ENCODE data around the gene FDCSP.

FDCSP gene

DNA sequence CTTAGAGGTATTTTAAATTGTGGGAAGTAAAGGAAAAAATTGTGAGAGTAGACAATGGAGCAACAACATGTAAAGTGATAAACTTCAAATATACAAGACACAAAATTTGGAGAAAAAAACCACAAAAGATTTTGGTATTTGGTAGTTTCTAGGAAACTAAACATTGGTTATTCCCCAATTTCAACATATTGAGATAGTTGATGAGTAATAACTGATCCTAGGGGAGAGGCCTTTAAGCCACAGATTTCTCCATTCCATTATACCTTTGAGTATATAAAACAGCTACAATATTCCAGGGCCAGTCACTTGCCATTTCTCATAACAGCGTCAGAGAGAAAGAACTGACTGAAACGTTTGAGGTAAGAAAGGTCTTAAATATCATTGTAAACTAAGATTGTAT, at the start of gene FDCSP:
Gene FDCSP (plus strand): TSS at position 301 of the 400 bp plus-strand sequence. CDS start 5,071 bp downstream, outside the sequence.
- no peak for DNase-seq (ENCODE audit: low spot score)
- Mint-ChIP-seq H3K4me3 (no peak within 1 kb of the TSS), H3K27me3 (ENCODE audit: low read depth) (no peaks in the 10 kb centered on the region), H3K27ac (no peak within 1 kb of the TSS), H3K4me1 (ENCODE audit: low read depth) (no peaks in the 10 kb centered on the region), H3K36me3 (ENCODE audit: low read depth) (no peaks in the 10 kb centered on the region), H3K9me3 (no peaks in the 10 kb centered on the region)

DNA sequence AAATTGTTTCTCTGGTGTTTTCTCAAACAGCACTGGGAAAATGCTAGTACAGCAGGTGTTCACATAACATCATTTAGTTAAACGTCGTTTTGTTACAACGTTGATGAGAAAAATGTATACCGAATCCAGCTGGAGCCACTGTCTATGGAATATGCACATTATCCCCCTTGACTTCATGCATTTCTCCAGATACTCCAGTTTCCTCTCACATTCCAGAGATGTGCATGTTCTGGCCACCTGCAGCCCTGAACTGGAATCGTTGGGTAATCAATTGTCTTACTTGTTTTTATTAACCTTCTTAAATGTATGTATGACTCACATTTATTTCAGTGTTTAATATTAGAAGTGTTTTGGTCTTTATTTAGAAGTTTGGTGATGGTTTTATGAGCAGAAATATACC, 48.8 kb upstream of the FDCSP start:
- H3K4me1 Mint-ChIP-seq (ENCODE audit: low read depth), result no peaks in the 10 kb centered on the region
- H3K27ac Mint-ChIP-seq, result no peak overlapping the region
- no peak for DNase-seq (ENCODE audit: low spot score)
- no peaks in the 10 kb centered on the region for H3K27me3 Mint-ChIP-seq (ENCODE audit: low read depth)
- no peaks in the 10 kb centered on the region for H3K9me3 Mint-ChIP-seq
- no peak overlapping the region for H3K4me3 Mint-ChIP-seq
- H3K36me3 Mint-ChIP-seq (ENCODE audit: low read depth), result no peaks in the 10 kb centered on the region

DNA sequence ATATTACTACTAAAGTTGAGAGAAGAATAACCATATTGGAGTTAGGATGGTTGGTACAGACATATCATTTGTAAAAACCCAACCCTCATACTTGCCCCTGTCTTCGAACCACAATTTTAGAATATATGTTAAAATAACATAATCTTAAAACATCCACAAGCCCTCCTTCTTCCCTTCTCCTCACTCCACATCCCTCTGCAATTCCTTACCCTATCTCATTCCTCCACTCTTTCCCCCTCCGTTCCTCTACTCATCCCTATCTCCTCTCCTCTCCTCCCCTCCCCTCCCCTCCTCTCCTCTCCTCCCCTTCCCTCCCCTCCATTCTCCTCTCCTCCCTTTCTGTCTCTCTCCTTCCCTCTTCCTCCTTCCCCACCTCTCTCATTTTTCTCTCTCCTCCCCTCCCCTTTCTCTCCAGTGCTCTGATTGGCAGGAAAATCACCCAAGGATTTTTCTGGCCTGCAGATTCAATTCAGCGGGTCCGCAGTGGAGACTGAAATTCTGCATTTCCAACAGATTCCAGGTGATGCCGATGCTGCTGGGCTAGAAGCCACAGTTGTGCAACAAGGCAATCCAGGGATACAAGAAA, 47.8 kb upstream of the FDCSP start:
- no peak overlapping the region for H3K27ac Mint-ChIP-seq
- no peaks in the 10 kb centered on the region for H3K9me3 Mint-ChIP-seq

DNA sequence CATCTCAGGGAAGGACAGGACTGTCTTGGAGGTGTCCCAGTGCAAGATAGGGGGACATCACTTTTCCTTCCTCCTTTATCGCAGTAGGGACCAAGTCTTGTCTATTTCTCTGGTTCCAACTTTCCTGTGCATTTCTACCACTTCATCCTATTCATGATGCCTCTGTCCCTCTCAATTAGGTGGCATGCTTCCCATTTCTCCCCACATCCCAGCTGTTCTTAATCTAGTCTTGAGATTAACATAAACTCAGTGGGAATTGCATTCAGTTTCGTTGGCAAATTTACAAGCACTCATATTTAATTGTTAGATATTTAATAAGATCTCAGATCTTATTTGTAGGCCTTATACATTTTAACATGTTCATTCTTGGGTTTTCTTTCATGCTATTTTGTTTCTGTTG, 46.1 kb upstream of the FDCSP start:
- Mint-ChIP-seq H3K4me1 (ENCODE audit: low read depth) (no peaks in the 10 kb centered on the region), H3K4me3 (no peak overlapping the region), H3K36me3 (ENCODE audit: low read depth) (no peaks in the 10 kb centered on the region), H3K27ac (no peak overlapping the region), H3K9me3 (no peaks in the 10 kb centered on the region), H3K27me3 (ENCODE audit: low read depth) (no peaks in the 10 kb centered on the region)
- DNase-seq (ENCODE audit: low spot score), result no peak

More for the DNA sequence above, 47.8 kb upstream of the FDCSP start:
- Mint-ChIP-seq H3K4me1 (ENCODE audit: low read depth) (no peaks in the 10 kb centered on the region), H3K36me3 (ENCODE audit: low read depth) (no peaks in the 10 kb centered on the region), H3K27me3 (ENCODE audit: low read depth) (no peaks in the 10 kb centered on the region), H3K4me3 (no peak overlapping the region)
- no peak for DNase-seq (ENCODE audit: low spot score)

DNA sequence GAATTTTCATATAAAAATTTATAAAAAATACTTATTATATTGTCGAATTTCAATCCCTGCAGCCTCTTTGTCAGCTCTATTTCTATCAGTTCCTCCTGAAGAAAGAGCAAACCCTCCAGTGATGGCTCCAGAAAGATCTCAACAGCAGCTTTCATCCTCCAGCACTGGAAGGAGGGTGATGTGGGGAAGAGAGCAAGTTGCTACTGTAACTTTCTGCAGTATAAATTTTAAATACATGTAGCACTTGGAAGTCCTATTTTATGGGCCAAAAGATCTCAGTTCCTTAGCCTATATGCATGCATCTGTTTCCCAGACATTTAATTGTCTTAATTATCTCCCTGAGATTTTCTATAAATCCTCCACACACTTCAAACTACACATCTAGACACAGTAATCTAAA, 44.1 kb upstream of the FDCSP start:
- no peak overlapping the region for H3K4me3 Mint-ChIP-seq
- no peak overlapping the region for H3K27ac Mint-ChIP-seq
- no peaks in the 10 kb centered on the region for H3K9me3 Mint-ChIP-seq
- DNase-seq (ENCODE audit: low spot score), result no peak
- H3K36me3 Mint-ChIP-seq (ENCODE audit: low read depth), result no peaks in the 10 kb centered on the region
- no peaks in the 10 kb centered on the region for H3K4me1 Mint-ChIP-seq (ENCODE audit: low read depth)
- H3K27me3 Mint-ChIP-seq (ENCODE audit: low read depth), result no peaks in the 10 kb centered on the region

DNA sequence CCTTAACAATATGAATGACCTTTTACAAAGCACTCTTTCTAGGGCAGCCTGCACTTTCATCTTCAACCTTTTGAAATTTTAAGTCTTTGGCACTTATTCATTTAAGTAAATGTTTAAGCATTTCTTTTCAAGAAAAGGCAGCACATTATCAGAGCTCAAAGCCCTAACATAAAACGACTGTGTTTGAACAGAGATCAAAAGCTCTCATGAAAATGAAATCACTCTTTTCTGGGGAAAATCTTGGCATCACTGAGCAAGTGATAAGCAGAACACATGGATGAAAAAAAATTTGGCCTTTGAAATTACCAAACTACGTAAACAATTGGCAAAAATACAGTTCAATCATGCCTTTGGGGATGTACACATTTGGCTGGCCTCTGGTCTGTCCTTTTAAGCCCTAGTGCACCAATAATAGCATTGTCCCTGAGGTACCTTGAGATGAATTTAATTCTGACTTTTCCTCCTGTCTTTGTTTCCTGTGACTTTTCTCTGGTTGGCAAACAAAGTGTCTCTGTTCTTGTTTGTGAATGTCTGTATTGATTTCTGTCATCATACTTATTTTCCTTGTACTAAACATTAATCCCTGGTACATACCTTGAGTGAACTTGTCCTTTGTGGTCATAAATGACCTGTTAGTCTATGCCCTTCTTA, 43.3 kb upstream of the FDCSP start:
- H3K27ac Mint-ChIP-seq, result no peak overlapping the region
- no peaks in the 10 kb centered on the region for H3K9me3 Mint-ChIP-seq

DNA sequence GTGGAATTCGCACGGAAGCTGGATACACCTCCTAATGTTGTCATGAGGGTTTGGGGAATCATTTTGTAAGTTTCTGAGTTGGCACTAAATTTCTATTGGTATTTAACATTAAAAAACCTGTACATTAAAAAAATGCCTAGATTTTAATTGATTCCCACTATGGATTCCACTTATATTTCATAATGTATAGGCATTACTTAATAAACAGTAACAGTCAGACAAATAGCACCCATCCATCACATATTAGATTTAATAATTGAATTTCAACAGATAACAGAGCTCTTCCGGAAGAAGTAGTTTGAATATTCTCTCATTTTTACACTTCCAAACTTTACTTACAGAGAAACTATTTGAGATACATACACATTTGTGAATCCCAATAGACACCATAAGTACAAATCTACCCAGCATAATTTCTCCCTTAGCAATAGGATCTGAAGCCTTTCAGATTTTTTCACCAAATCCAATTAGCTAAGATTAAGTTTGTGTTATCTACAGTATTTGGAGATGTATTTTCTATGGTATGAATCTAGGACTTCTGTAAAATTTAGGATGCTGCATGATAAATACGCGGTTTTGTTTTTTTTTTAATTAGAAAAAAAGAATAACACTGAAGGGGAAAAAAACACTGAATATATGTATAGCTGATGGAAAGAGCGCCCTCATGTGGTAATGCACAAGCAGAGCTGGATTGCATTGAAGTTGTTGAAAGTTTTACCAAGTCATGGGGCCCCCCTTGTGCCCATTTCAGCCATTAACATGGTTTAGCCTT, 42.6 kb upstream of the FDCSP start:
- no peaks in the 10 kb centered on the region for H3K9me3 Mint-ChIP-seq
- H3K27me3 Mint-ChIP-seq (ENCODE audit: low read depth), result no peaks in the 10 kb centered on the region
- no peak for DNase-seq (ENCODE audit: low spot score)
- no peaks in the 10 kb centered on the region for H3K4me1 Mint-ChIP-seq (ENCODE audit: low read depth)
- H3K36me3 Mint-ChIP-seq (ENCODE audit: low read depth), result no peaks in the 10 kb centered on the region
- no peak overlapping the region for H3K27ac Mint-ChIP-seq
- H3K4me3 Mint-ChIP-seq, result no peak overlapping the region

More for the DNA sequence above, 43.3 kb upstream of the FDCSP start:
- Mint-ChIP-seq H3K4me1 (ENCODE audit: low read depth) (no peaks in the 10 kb centered on the region), H3K4me3 (no peak overlapping the region), H3K27me3 (ENCODE audit: low read depth) (no peaks in the 10 kb centered on the region), H3K36me3 (ENCODE audit: low read depth) (no peaks in the 10 kb centered on the region)
- DNase-seq (ENCODE audit: low spot score), result no peak

DNA sequence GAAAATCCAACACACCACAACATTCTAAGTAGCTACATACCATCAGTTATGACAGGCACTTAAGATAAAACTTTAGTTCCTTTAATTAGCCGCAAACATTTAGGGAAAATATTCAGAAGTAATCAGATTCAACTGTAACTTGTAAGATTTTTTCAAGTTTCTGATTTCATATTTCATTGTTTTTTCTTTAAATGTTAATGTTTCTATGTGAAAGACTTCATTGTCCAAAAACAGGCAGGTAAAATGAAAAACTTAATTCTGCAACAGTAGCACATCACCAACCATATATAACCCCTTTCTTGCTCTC, 42.0 kb upstream of the FDCSP start:
- Mint-ChIP-seq H3K27ac (no peak overlapping the region), H3K9me3 (no peaks in the 10 kb centered on the region), H3K27me3 (ENCODE audit: low read depth) (no peaks in the 10 kb centered on the region), H3K4me3 (no peak overlapping the region), H3K4me1 (ENCODE audit: low read depth) (no peaks in the 10 kb centered on the region), H3K36me3 (ENCODE audit: low read depth) (no peaks in the 10 kb centered on the region)
- DNase-seq (ENCODE audit: low spot score), result no peak

DNA sequence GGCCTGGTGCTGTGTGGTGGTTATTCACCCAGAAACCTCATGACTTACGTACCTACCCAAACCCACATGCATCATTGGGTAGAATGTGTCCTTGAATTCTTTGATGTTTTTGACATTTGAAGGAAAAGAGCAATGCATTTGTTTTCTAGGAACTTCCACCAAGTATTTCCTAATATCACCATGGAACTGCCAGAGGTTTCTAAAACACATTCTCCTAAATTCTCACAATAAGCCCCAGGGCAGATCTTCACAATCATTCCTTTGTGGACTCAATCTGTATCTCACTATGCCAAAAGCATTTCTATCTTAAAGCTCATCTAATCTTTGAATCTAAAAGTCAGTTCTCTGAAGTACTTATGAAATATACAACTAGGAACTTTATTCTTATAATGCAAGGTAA, 38.7 kb upstream of the FDCSP start:
- Mint-ChIP-seq H3K36me3 (ENCODE audit: low read depth) (no peaks in the 10 kb centered on the region), H3K4me1 (ENCODE audit: low read depth) (no peaks in the 10 kb centered on the region), H3K9me3 (no peaks in the 10 kb centered on the region), H3K27ac (no peak overlapping the region), H3K4me3 (no peak overlapping the region), H3K27me3 (ENCODE audit: low read depth) (no peaks in the 10 kb centered on the region)
- DNase-seq (ENCODE audit: low spot score), result no peak

DNA sequence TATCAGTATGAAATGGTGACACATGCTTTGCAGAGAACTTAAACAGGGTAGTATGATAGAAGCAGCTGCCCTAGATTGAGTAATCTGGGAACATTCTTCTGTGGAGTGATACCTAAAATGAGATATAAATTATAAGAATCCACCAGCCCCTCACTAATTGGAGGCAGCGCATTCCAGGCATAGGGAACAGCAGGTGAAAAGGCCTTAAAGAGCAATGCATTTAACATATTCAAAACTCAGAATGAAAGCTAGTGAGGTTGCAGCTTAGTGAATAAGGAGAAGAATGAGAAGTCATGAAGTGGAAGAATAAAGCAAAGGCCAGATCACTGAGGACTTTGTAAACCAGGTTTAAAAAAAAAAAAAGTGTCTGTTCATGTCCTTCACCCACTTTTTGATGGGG, 35.3 kb upstream of the FDCSP start:
- no peaks in the 10 kb centered on the region for H3K27me3 Mint-ChIP-seq (ENCODE audit: low read depth)

DNA sequence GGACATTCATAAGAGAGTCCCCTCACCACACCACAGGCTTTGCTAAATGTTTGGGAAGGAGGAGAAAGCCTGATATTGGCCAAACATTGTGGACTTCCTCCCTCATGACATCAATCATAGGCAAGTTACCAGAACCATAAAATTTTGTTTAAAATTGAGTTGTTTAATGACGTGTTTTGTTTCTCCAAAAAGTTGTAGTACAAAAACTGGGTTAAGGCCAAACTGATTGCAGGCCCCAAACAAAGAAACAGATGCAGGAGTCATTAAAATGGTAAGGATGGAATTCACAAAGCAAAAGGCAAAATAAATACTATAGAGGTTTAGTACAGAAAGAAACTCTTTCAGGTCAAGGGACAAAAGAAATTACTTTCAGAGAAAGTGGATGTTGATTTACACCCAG, 34.3 kb upstream of the FDCSP start:
- DNase-seq (ENCODE audit: low spot score), result no peak
- H3K4me3 Mint-ChIP-seq, result no peak overlapping the region
- no peaks in the 10 kb centered on the region for H3K36me3 Mint-ChIP-seq (ENCODE audit: low read depth)
- H3K9me3 Mint-ChIP-seq, result no peaks in the 10 kb centered on the region
- no peaks in the 10 kb centered on the region for H3K27me3 Mint-ChIP-seq (ENCODE audit: low read depth)
- H3K4me1 Mint-ChIP-seq (ENCODE audit: low read depth), result no peaks in the 10 kb centered on the region
- no peak overlapping the region for H3K27ac Mint-ChIP-seq

More for the DNA sequence above, 35.3 kb upstream of the FDCSP start:
- no peaks in the 10 kb centered on the region for H3K4me1 Mint-ChIP-seq (ENCODE audit: low read depth)
- H3K36me3 Mint-ChIP-seq (ENCODE audit: low read depth), result no peaks in the 10 kb centered on the region
- DNase-seq (ENCODE audit: low spot score), result no peak
- no peak overlapping the region for H3K27ac Mint-ChIP-seq
- H3K9me3 Mint-ChIP-seq, result no peaks in the 10 kb centered on the region
- H3K4me3 Mint-ChIP-seq, result no peak overlapping the region

DNA sequence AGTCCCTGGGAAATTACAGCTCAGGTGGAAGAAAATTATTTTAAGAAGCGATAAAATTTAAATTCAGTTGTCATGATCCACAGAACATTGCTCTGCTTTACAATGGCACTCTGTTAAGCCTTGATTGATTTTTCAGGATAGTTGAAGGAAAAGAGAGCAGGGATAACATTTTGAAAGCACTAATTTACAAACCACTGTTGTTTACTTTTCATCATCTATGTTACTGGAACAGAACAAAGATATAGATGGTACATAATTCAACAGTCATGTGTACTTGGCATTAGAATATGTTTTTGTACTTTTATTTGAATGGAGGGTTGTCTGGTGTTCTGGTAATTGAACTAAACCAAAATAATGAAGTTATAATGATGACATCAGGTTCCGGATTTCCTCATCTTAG, 33.0 kb upstream of the FDCSP start:
- no peak overlapping the region for H3K4me3 Mint-ChIP-seq
- H3K4me1 Mint-ChIP-seq (ENCODE audit: low read depth), result no peaks in the 10 kb centered on the region
- H3K27ac Mint-ChIP-seq, result no peak overlapping the region
- no peak for DNase-seq (ENCODE audit: low spot score)
- H3K27me3 Mint-ChIP-seq (ENCODE audit: low read depth), result no peaks in the 10 kb centered on the region
- H3K9me3 Mint-ChIP-seq, result no peaks in the 10 kb centered on the region
- no peaks in the 10 kb centered on the region for H3K36me3 Mint-ChIP-seq (ENCODE audit: low read depth)

DNA sequence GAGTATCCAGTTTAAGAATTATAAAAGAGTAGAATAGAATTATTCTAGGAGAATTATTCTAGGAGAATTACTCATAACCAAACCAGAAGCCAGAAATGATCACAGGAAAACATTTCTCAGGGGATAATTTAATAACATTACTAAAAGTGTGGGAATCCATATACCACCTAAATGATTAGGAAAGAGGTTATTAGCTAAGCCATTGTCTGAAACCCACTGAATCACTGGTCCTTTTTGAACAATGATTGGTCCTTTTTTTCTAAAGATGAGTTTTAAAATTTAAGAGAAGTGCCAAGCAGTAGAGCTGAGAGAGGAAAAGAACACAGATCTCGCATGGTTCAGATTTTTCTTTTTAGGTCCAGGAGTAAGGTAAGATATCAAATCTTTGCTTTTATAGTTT, 30.5 kb upstream of the FDCSP start, which contains the start of gene ODAM:
Gene ODAM (plus strand): TSS at position 301 of the 400 bp plus-strand sequence. CDS start 819 bp downstream, outside the sequence.
- H3K4me1 Mint-ChIP-seq (ENCODE audit: low read depth), result no peaks in the 10 kb centered on the region
- H3K4me3 Mint-ChIP-seq, result no peak within 1 kb of the TSS
- no peaks in the 10 kb centered on the region for H3K36me3 Mint-ChIP-seq (ENCODE audit: low read depth)
- H3K27me3 Mint-ChIP-seq (ENCODE audit: low read depth), result no peaks in the 10 kb centered on the region
- H3K9me3 Mint-ChIP-seq, result no peaks in the 10 kb centered on the region
- no peak for DNase-seq (ENCODE audit: low spot score)
- H3K27ac Mint-ChIP-seq, result no peak within 1 kb of the TSS

DNA sequence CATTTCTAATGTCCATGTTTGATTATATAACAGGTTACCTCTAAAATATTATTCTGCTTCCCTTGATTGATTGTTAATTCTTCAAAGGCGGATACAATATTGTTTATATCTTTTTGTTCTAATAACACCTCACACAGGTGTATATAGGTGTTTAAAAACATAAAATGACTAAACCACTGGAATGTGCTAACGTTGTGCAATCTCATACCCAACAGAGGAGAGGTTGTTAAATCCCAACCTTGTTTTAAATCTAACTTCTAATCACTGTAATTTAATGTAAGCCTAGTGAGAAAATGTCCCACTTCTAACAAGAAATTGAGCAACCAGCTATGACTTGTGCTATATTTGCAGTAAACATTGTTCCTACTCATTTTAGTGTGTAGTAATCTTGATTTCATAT, 29.1 kb upstream of the FDCSP start:
- Mint-ChIP-seq H3K27me3 (ENCODE audit: low read depth) (no peaks in the 10 kb centered on the region), H3K27ac (no peak overlapping the region), H3K36me3 (ENCODE audit: low read depth) (no peaks in the 10 kb centered on the region), H3K4me3 (no peak overlapping the region), H3K4me1 (ENCODE audit: low read depth) (no peaks in the 10 kb centered on the region), H3K9me3 (no peaks in the 10 kb centered on the region)
- DNase-seq (ENCODE audit: low spot score), result no peak

Measured in T-helper 2 cell treated with Interferon-gamma antibody and Interleukin-4, amounts not matched to agents 5 μg/mL and 100 μg/mL, for 36 hours (primary cell).